Panc1 (cell line): ENCODE results near the gene CNGA3.

Experiments
- CTCF ChIP-seq: fragments of 450-650 bp; IDR thresholded peaks from 2 replicates; pipeline ENCODE4 v1.5.1; 2017; ENCODE audit warnings: mild to moderate bottlenecking
- POLR2AphosphoS5 ChIP-seq: IDR thresholded peaks from 2 replicates; pipeline ENCODE4 v1.6.1; 2012; ENCODE audit warnings: mild to moderate bottlenecking, low read depth, low read length, moderate library complexity
- SIN3A ChIP-seq: IDR thresholded peaks from 2 replicates; pipeline ENCODE4 v1.6.1; 2012; ENCODE audit warnings: low read depth, mild to moderate bottlenecking, low read length, moderate library complexity, borderline replicate concordance; ENCODE audit not compliant: insufficient read depth
- TCF7L2 ChIP-seq: IDR thresholded peaks from 2 replicates; pipeline ENCODE4 v1.6.1; 2011; ENCODE audit warnings: mild to moderate bottlenecking, low read depth, low read length, inconsistent platforms

- TF ChIP-seq CTCF (no peak), POLR2AphosphoS5 (no peak), SIN3A (no peak), TCF7L2 (no peak)
Observed at GRCh38 chr2:98403878-98404277, 57.6 kb downstream of the CNGA3 start.
